ENCODE results near the gene IGF2. TPM values are rescaled to one million over a fixed set of nuclear protein-coding genes. Genes with fewer than 3 reads are reported as not detected.
"Not testable (repeated sequence)": the region's sequence is repeated elsewhere in the genome, so short reads cannot be mapped to it uniquely, and the experiment has no call there.

Gene IGF2
- total RNA-seq, 1 donor from 2014 or later, result 11.7 TPM

DNA sequence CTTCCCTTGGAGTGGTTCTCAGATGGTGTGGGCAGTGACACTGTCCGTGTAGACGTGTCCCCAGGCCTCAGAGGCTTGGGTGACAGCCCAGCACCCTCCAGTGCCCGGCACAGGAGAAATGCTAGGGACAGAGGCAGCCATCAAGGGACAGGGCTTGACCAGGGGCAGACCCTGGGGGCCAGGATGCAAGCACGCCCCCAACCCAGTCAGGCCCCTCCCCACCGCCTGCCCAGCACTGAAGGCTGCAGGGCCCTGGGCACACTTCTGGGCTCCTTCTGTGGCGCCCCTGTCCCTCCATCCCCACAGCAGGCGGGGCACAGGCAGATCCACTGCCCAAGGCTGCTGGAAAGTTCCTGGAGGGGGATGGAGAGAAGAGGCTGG, 11.1 kb downstream of the IGF2 start:
- no peak for DNase-seq (ENCODE audit: low read depth)
- TF ChIP-seq, protein P1, sequence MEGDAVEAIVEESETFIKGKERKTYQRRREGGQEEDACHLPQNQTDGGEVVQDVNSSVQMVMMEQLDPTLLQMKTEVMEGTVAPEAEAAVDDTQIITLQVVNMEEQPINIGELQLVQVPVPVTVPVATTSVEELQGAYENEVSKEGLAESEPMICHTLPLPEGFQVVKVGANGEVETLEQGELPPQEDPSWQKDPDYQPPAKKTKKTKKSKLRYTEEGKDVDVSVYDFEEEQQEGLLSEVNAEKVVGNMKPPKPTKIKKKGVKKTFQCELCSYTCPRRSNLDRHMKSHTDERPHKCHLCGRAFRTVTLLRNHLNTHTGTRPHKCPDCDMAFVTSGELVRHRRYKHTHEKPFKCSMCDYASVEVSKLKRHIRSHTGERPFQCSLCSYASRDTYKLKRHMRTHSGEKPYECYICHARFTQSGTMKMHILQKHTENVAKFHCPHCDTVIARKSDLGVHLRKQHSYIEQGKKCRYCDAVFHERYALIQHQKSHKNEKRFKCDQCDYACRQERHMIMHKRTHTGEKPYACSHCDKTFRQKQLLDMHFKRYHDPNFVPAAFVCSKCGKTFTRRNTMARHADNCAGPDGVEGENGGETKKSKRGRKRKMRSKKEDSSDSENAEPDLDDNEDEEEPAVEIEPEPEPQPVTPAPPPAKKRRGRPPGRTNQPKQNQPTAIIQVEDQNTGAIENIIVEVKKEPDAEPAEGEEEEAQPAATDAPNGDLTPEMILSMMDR (conservative IDR thresholded peaks at IDR 0.05; ENCODE audit: low read depth, low read length), result no peak
- no peak overlapping the region for H3K4me3 ChIP-seq (ENCODE audit: low read depth, low read length)

DNA sequence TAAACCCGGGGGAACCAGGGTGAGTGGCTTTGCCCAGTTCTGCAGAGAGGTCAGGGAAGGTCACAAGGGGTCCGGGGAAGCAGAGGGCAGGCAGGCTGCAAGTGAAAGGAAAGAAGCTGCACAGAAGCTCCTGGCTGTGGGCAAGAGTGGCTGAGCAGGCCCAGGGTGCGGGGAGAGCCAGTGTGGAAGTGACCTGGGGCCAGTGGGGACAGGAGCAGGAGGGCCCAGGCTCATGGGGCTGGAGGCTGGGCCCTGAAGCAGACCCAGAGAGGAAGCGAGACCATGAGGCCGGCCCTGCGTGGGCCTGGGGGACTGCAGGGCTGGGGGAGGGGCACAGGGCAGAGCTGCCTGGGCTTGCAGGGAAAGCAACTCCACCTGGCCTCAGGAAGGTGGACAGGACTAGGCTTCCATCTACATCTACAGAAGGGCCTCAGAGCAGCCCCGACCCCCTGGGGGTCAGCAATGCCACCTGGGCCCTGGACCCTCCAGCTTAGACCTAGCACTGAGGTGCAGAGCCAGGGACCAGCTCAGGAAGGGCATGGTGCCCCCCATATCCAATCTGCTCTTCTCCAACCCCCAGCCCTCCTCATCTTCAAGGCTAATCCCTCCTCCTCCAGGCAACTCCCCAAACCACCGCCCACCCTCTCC, 11.6 kb downstream of the IGF2 start:
- H3K4me3 ChIP-seq (ENCODE audit: low read depth, low read length), result no peak overlapping the region
- no peak for DNase-seq (ENCODE audit: low read depth)
- TF ChIP-seq, protein P1 (conservative IDR thresholded peaks at IDR 0.05; ENCODE audit: low read depth, low read length), result no peak

DNA sequence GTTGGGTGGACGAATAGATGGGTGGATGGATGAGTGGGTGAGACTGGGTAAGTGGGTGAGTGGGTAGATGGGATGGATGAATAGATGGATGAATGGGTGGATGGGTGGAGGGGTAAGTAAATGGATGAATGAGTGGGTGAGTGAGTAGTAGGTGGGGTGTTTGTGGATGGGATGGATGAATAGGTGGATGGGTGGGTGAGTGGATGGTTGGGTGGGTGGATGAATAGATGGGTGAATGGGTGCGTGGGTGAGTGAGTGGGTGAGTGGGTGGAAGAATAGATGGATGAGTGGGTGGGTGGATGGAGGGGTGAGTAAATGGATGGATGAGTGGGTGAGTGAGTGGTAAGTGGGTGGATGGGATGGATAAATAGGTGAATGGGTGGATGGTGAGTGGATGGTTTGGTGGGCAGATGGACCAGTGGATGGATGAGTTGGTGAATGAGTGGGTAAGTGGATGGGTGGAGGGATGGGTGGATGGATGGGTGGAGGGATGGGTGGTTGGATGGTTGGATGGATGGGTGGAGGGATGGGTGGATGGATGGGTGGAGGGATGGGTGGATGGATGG, 12.6 kb downstream of the IGF2 start:
- TF ChIP-seq, protein P1 (conservative IDR thresholded peaks at IDR 0.05; ENCODE audit: low read depth, low read length), result no peak
- H3K4me3 ChIP-seq (ENCODE audit: low read depth, low read length), result no peak overlapping the region
- DNase-seq (ENCODE audit: low read depth), result no peak

DNA sequence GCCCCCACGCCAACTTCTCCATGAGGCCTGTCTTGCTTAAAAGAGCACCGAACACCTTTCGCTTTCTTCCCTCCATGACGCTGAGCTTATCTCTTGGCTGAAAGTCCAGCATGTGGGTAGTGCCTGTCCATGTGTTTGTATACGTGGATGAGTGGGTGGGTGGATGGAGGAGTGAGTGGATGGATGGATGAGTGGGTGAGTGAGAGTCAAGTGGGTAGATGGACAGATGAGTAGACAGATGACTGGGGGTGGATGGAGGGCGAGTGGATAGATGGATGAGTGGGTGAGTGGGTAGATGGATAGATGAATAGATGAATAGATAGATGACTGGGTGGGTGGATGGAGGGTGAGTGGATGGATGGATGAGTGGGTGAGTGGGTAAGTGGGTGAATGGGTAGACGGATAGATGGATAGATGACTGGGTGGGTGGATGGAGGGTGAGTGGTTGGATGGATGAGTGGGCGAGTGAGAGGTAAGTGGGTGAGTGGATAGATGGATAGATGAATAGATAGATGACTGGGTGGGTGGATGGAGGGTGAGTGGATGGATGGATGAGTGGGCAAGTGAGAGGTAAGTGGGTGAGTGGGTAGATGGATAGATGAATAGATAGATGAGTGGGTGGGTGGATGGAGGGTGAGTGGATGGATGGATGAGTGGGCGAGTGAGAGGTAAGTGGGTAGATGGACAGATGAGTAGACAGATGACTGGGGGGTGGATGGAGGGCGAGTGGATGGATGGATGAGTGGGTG, 14.3 kb downstream of the IGF2 start:
- H3K4me3 ChIP-seq (ENCODE audit: low read depth, low read length); DNase-seq (ENCODE audit: low read depth): not testable (repeated sequence)

DNA sequence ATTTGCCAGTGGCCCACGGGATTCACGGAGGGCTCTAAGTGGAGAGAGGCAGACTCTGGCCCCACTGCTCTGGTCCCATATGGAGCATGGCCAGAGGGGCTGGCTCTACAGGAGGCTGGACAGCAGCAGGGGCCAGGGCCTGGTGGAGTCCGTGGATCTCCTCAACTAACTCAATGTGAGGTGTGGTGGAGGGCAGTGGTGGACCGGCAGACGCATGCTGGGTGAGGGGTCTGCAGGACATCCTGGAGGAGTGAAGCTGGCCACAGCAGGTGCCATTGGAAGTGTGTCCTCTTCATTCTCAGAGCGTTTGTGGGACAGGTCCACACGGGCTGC, 15.6 kb downstream of the IGF2 start:
- TF ChIP-seq, protein P1 (conservative IDR thresholded peaks at IDR 0.05; ENCODE audit: low read depth, low read length), result no peak
- no peak overlapping the region for H3K4me3 ChIP-seq (ENCODE audit: low read depth, low read length)
- DNase-seq (ENCODE audit: low read depth), result no peak

DNA sequence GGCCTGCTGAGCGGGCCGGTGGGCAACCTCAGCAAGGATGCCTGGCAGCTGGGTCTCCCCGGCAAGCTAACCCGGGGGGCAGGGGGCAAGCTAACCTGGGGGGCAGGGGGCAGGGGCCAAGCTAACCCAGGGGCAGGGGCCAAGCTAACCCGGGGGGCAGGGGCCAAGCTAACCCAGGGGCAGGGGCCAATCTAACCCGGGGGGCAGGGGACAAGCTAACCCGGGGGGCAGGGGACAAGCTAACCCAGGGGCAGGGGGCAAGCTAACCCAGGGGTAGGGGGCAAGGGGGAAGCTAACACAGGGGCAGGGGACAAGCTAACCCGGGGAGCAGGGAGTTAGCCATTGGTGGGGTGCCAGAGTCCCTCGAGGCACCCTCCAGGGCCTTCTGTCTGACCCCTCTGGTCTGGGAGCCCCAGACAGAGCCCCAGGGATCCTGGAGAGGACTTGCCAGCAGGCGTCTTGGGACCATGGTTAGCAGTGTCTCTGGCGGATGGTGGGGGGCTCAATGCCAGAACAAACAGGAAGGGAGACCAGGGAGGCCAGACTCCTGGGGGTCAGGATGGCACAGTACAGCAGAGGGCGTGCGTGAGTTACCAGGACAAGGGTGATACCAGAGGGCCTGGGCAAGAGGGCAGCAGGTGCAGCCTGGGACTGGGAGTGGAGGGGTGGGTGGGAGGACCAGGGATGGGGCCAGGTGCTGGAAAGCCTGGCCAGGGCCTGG, 16.1 kb downstream of the IGF2 start:
- DNase-seq (ENCODE audit: low read depth), result no peak
- no peak overlapping the region for H3K4me3 ChIP-seq (ENCODE audit: low read depth, low read length)
- TF ChIP-seq, protein P1 (conservative IDR thresholded peaks at IDR 0.05; ENCODE audit: low read depth, low read length), result no peak

DNA sequence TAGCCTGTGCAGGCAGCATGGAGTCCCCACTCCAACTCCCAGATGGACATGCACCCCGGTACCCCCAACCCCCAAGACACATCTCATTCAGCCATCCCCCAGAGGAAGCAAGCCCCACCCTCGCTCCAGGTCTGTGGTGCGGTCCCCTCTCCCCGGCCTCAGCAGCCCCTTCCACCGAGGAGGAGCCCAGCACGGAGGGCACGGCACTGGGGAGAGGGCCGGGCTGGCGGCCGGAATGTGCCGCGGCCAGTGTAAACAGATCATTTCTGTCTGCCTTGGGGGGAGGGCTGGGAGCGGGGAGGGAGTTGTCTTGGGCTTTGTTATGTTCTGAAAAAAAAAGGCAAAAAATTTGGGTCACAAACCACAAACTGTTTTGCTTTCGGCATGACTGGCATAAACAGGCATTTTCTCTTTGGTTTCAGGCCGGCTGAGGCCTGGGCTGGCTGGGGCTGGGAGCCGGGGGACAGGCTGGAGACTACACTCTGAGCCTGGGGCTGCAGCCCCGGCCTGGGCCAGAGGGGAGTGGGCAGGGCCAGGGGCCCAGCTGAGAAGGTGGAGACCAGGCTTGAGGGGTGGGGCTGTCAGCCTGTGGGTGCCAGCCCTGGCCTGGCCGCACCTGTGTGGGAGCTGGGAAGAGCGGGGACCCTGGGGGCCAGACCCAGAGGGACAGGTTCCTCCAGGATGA, 16.8 kb downstream of the IGF2 start:
- TF ChIP-seq, protein P1 (conservative IDR thresholded peaks at IDR 0.05; ENCODE audit: low read depth, low read length), result no peak
- DNase-seq (ENCODE audit: low read depth), result no peak
- no peak overlapping the region for H3K4me3 ChIP-seq (ENCODE audit: low read depth, low read length)
